ENCODE results near the gene DYNC2I2. TPM values are rescaled to one million over a fixed set of nuclear protein-coding genes. Genes with fewer than 3 reads are reported as not detected.
A peak's percentile ranks its signal among the peaks of the same experiment; 100 is the strongest.

DYNC2I2 gene
- total RNA-seq: 100 to 1,000 TPM in 2 of 4 donors, 10 to 100 TPM in 2; 41.4 to 160 (median 94.9) TPM

DNA sequence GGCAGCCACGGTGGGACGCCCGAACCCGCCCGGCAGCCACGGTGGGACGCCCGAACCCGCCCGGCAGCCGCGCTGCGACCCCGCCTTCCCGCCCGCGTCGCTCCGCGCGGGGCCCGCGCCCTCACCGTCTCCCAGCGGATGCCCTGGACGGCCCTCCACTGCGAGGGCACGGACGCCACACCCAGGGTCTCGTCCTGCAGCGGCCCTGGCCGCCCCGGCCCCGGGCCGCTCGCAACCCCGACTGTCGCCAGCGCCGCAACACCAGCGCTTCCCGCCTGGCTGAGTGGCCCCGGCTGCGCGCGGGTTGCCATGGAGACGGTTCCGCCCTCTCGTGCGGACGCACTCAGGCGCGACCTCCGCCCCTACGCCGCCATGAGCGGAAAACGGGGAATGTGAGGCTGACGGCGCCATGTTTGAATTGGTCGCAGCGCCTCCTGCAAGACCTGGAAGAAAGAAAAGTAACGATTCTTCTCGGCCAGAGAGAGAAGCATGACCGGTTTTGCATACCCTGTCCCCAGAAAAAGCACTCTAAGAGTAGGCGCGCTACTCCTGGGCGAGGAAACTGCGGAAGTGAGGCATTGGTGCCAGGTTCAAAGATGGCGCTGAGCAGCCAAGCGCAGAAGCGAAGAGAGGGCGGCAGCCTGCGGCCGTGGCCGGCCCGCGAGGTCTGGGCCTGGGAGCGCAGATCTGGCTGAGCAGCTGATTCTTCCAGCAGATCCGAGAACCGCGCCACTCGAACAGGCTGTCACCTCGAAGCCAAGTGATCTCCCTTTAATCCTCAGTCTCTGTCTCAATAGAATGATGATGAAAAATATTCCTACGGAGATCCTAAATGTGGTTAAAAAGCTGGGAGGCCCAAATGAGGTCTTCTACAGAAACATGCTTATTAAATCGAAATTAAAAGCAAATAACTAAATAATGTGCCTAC is at the start of gene DYNC2I2:
Gene DYNC2I2, minus strand, starts transcription at position 432 of the 928 bp plus-strand sequence. Its CDS starts 121 bp downstream, at position 311.
- Histone ChIP-seq H3K36me3 (no peaks in the 10 kb centered on the region), H3K4me1 (peaks cover 0 to 11% (median 8%) of the 10 kb centered on the region in 4 donors), H3K27me3 (no peaks in the 10 kb centered on the region), H3K27ac (peak within 1 kb of the TSS; percentile 92 to 99 (median 96)), H3K4me3 (peak within 1 kb of the TSS; percentile 48 to 87 (median 82)), H3K9me3 (no peaks in the 10 kb centered on the region)
- in situ Hi-C loops (cut with MboI; ENCODE audit: low pct_ligation_motif_present in 1 of 4, low pct_unique_long_range_greater_than_20kb in 1 of 4, low sequenced_read_pairs in 3 of 4) (no loop called here), intact Hi-C loops (cut with DNase I; ENCODE audit: low total_unique reads) (loop anchor here (2.0 kb wide), 1 partner anchor 32 kb away; the partner anchor contains the start of gene SET)
- DNase-seq: peak; percentile 98
- WGBS, 2 donors (ENCODE audit: low coverage in 1 of 2): 0 to 3% methylated on average over 5 to 86 of the region's 86 CpGs
- TF ChIP-seq EP300 (IDR thresholded peaks at IDR 0.05; ENCODE audit: low read depth) (no peak), POLR2A (IDR thresholded peaks at IDR 0.05) (peak; percentile 60), POLR2AphosphoS5 (IDR thresholded peaks at IDR 0.05) (peak; percentile 60 to 77 (median 70))
- TF ChIP-seq, protein P1, sequence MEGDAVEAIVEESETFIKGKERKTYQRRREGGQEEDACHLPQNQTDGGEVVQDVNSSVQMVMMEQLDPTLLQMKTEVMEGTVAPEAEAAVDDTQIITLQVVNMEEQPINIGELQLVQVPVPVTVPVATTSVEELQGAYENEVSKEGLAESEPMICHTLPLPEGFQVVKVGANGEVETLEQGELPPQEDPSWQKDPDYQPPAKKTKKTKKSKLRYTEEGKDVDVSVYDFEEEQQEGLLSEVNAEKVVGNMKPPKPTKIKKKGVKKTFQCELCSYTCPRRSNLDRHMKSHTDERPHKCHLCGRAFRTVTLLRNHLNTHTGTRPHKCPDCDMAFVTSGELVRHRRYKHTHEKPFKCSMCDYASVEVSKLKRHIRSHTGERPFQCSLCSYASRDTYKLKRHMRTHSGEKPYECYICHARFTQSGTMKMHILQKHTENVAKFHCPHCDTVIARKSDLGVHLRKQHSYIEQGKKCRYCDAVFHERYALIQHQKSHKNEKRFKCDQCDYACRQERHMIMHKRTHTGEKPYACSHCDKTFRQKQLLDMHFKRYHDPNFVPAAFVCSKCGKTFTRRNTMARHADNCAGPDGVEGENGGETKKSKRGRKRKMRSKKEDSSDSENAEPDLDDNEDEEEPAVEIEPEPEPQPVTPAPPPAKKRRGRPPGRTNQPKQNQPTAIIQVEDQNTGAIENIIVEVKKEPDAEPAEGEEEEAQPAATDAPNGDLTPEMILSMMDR (IDR thresholded peaks at IDR 0.05): peak in 1 of 5 experiments; percentile 14

DNA sequence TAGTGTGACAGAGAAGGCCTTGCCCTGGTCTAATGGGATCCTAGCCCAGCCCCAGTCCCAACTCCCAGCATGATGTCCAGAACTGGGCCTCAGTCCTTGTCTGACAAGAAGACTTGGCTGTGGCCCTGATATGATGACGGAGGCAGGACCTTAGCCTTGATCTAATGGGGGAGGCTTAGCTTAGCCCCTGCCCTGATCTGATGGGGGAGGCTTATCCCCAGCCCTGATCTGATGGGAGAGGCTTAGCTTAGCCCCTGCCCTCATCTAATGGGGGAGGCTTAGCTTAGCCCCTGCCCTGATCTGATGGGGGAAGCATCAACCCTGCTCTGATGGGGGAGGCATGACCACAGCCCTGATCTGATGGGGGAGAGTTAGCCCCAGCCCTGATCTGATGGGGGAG is 49.4 kb upstream of the DYNC2I2 start:
- Histone ChIP-seq H3K27me3 (no peaks in the 10 kb centered on the region), H3K4me3 (no peak overlapping the region), H3K4me1 (peaks cover 0 to 10% (median 6%) of the 10 kb centered on the region in 4 donors), H3K27ac (no peak overlapping the region), H3K36me3 (no peaks in the 10 kb centered on the region), H3K9me3 (no peaks in the 10 kb centered on the region)
- in situ Hi-C loops (cut with MboI; ENCODE audit: low pct_ligation_motif_present in 1 of 4, low pct_unique_long_range_greater_than_20kb in 1 of 4, low sequenced_read_pairs in 3 of 4) (no loop called here), intact Hi-C loops (cut with DNase I; ENCODE audit: low total_unique reads) (no loop called here)
- TF ChIP-seq, protein P1 (IDR thresholded peaks at IDR 0.05): no peak
- TF ChIP-seq EP300 (IDR thresholded peaks at IDR 0.05; ENCODE audit: low read depth) (no peak), POLR2A (IDR thresholded peaks at IDR 0.05) (no peak), POLR2AphosphoS5 (IDR thresholded peaks at IDR 0.05) (no peak)
- 82% methylated on average over 1 of the region's 1 CpG; no CpG with 5 or more reads in 1 of the 2 donors for WGBS, 2 donors (ENCODE audit: low coverage in 1 of 2)
- DNase-seq: no peak

DNA sequence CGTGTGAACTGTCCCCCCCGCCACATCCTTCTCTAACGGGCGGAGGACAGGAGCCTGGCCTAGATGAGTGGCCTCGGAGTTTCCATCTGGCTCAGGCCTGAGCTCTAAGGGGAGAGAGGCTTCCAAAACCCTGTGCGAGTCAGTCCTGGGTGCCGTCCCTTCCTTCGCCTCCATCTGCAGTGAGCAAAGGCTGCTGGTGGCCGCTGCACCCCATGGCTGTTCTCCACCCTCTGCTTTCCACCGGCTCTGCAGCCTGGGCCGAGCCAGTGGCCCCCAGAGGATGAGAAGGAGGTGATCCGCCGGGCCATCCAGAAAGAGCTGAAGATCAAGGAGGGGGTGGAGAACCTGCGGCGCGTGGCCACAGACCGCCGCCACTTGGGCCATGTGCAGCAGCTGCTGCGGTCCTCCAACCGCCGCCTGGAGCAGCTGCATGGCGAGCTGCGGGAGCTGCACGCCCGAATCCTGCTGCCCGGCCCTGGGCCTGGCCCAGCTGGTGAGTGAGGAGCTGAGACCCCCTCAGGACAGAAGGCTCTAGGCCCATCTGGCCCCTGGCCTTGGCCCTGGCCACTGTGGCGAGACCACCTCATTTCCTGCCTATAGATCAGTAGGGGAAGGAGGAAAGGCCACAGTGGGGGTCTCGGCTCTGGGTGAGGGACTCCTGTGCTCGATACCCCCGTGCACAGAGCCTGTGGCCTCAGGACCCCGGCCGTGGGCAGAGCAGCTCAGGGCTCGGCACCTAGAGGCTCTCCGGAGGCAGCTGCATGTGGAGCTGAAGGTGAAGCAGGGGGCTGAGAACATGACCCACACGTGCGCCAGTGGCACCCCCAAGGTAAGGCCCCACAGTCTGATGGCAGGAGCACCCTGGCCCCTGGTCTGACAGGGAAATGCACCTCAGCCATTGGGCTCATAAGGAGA is 48.7 kb upstream of the DYNC2I2 start:
- intact Hi-C loops (cut with DNase I; ENCODE audit: low total_unique reads): no loop called here
- TF ChIP-seq EP300 (IDR thresholded peaks at IDR 0.05; ENCODE audit: low read depth): no peak
- TF ChIP-seq, protein P1 (IDR thresholded peaks at IDR 0.05): no peak
- no peak for TF ChIP-seq POLR2AphosphoS5 (IDR thresholded peaks at IDR 0.05)
- no peak for TF ChIP-seq POLR2A (IDR thresholded peaks at IDR 0.05)
- in situ Hi-C loops (cut with MboI; ENCODE audit: low pct_ligation_motif_present in 1 of 4, low pct_unique_long_range_greater_than_20kb in 1 of 4, low sequenced_read_pairs in 3 of 4): no loop called here
- Histone ChIP-seq H3K9me3 (no peaks in the 10 kb centered on the region), H3K27me3 (no peaks in the 10 kb centered on the region), H3K36me3 (no peaks in the 10 kb centered on the region), H3K4me1 (peaks cover 0 to 10% (median 6%) of the 10 kb centered on the region in 4 donors), H3K27ac (no peak overlapping the region), H3K4me3 (no peak overlapping the region)
- DNase-seq: no peak
- 83% methylated on average over 20 of the region's 36 CpGs; no CpG with 5 or more reads in 1 of the 2 donors for WGBS, 2 donors (ENCODE audit: low coverage in 1 of 2)
